ENCODE data around the gene PCARE. TPM values are rescaled to one million over a fixed set of nuclear protein-coding genes. Genes with fewer than 3 reads are reported as not detected.
A peak's percentile ranks its signal among the peaks of the same experiment; 100 is the strongest.

PCARE gene
- total and polyA plus RNA-seq, 2 experiments from 2014 or later: 0.34 to 0.57 TPM

- TF ChIP-seq, protein P1, sequence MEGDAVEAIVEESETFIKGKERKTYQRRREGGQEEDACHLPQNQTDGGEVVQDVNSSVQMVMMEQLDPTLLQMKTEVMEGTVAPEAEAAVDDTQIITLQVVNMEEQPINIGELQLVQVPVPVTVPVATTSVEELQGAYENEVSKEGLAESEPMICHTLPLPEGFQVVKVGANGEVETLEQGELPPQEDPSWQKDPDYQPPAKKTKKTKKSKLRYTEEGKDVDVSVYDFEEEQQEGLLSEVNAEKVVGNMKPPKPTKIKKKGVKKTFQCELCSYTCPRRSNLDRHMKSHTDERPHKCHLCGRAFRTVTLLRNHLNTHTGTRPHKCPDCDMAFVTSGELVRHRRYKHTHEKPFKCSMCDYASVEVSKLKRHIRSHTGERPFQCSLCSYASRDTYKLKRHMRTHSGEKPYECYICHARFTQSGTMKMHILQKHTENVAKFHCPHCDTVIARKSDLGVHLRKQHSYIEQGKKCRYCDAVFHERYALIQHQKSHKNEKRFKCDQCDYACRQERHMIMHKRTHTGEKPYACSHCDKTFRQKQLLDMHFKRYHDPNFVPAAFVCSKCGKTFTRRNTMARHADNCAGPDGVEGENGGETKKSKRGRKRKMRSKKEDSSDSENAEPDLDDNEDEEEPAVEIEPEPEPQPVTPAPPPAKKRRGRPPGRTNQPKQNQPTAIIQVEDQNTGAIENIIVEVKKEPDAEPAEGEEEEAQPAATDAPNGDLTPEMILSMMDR (IDR thresholded peaks at IDR 0.05; ENCODE audit: low read depth, low read length): no peak
- no peaks in the 10 kb centered on the region for H3K27me3 ChIP-seq
- H3K4me3 ChIP-seq: no peak overlapping the region
- H3K9me3 ChIP-seq (ENCODE audit: low read depth): no peaks in the 10 kb centered on the region
- H3K27ac ChIP-seq: no peak overlapping the region
- peak in 1 of 2 donors; percentile 46 for DNase-seq (ENCODE audit: low read depth in 1 of 2, low spot score in 1 of 2)
- H3K4me1 ChIP-seq (ENCODE audit: low read depth): no peaks in the 10 kb centered on the region
- no peaks in the 10 kb centered on the region for H3K36me3 ChIP-seq
Measured at GRCh38 chr2:29033172-29033571, 41.2 kb downstream of the PCARE start.

- H3K27ac ChIP-seq: no peak overlapping the region
- H3K4me3 ChIP-seq: no peak overlapping the region
- TF ChIP-seq, protein P1 (IDR thresholded peaks at IDR 0.05; ENCODE audit: low read depth, low read length): no peak
Measured at GRCh38 chr2:29032189-29032588, 42.1 kb downstream of the PCARE start.

GRCh38 chr2:29031046-29031445, 43.3 kb downstream of the PCARE start:
- Histone ChIP-seq H3K4me3 (no peak overlapping the region), H3K36me3 (no peaks in the 10 kb centered on the region), H3K27me3 (no peaks in the 10 kb centered on the region), H3K9me3 (ENCODE audit: low read depth) (no peaks in the 10 kb centered on the region), H3K27ac (no peak overlapping the region), H3K4me1 (ENCODE audit: low read depth) (no peaks in the 10 kb centered on the region)
- TF ChIP-seq, protein P1 (IDR thresholded peaks at IDR 0.05; ENCODE audit: low read depth, low read length): no peak
- no peak for DNase-seq (ENCODE audit: low read depth in 1 of 2, low spot score in 1 of 2)

More at GRCh38 chr2:29032189-29032588, 42.1 kb downstream of the PCARE start:
- H3K27me3 ChIP-seq: no peaks in the 10 kb centered on the region
- no peaks in the 10 kb centered on the region for H3K36me3 ChIP-seq
- DNase-seq (ENCODE audit: low read depth in 1 of 2, low spot score in 1 of 2): no peak
- H3K9me3 ChIP-seq (ENCODE audit: low read depth): no peaks in the 10 kb centered on the region
- H3K4me1 ChIP-seq (ENCODE audit: low read depth): no peaks in the 10 kb centered on the region

DNA sequence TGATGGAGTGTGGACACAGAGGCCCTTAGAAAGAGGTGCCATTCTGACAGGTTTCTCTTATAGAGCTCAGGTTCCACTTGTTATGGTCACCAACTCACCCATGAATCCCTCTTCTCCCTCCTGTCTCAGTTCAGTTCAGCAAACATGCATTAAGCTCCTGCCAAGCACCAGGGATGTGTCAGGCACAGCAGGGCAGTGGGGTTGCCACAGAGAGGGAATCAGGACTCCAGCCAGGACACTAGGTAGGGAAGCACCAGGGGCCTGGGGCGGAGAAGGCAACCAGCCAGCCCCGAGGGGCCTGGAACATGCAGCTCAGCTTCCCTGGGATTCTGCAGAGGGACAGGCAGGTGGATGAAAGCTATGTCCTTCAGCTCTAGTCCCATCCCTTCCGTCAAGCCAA, 48.6 kb downstream of the PCARE start:
- Histone ChIP-seq H3K4me1 (ENCODE audit: low read depth) (no peaks in the 10 kb centered on the region), H3K36me3 (no peaks in the 10 kb centered on the region), H3K9me3 (ENCODE audit: low read depth) (no peaks in the 10 kb centered on the region), H3K27ac (no peak overlapping the region), H3K4me3 (no peak overlapping the region), H3K27me3 (no peaks in the 10 kb centered on the region)
- TF ChIP-seq, protein P1 (IDR thresholded peaks at IDR 0.05; ENCODE audit: low read depth, low read length): no peak
- no peak for DNase-seq (ENCODE audit: low read depth in 1 of 2, low spot score in 1 of 2)

DNA sequence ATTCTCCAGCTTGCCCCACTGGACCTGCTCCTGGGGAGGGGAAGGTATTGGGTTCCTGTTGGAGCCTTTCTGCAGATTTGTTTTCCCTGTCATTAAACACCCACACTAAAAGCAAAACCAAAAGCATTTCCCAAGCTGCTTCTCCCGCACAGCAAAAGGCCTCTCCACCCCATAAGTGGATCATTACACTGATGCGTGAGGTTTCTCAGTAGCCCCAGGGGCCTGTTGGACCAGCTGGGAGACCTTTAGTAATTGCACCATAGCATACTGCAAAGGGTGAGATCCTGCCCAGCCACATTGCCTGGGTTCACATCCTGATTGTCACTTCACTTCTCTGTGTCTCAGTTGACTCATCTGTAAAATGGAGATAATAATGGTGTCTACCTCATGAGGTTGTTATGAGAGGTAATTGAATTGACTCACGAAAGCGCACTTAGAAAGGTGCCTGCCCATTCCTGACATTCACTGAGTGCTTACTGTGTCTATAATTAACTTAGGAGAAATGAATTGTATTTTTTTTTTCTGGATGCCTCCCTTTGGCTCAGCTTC, 49.4 kb downstream of the PCARE start:
- TF ChIP-seq, protein P1 (IDR thresholded peaks at IDR 0.05; ENCODE audit: low read depth, low read length): no peak
- Histone ChIP-seq H3K27me3 (no peaks in the 10 kb centered on the region), H3K36me3 (no peaks in the 10 kb centered on the region), H3K4me1 (ENCODE audit: low read depth) (no peaks in the 10 kb centered on the region), H3K27ac (no peak overlapping the region), H3K4me3 (no peak overlapping the region), H3K9me3 (ENCODE audit: low read depth) (no peaks in the 10 kb centered on the region)
- DNase-seq (ENCODE audit: low read depth in 1 of 2, low spot score in 1 of 2): no peak

All from cardiac muscle cell (in vitro differentiated cells and primary cell).